HG02571 (cell line): ENCODE results near the gene MAGI1.

Source experiments
- ATAC-seq: cut with Tn5 transposase; IDR thresholded peaks from one replicate; pipeline ENCODE4 v1.9.1; 2021; ENCODE audit warnings: mild to moderate bottlenecking, moderate library complexity; ENCODE audit not compliant: unreplicated experiment

Gene MAGI1

GRCh38 chr3:65950340-65951326 lies 88.1 kb downstream of the MAGI1 start:
- ATAC-seq, result no peak

GRCh38 chr3:65948841-65949573 lies 89.7 kb downstream of the MAGI1 start:
- ATAC-seq, result no peak

GRCh38 chr3:65946438-65946837 lies 92.3 kb downstream of the MAGI1 start:
- ATAC-seq, result no peak

GRCh38 chr3:65945953-65946352 lies 92.8 kb downstream of the MAGI1 start:
- no peak for ATAC-seq

- no peak for ATAC-seq
Measured at GRCh38 chr3:65945480-65945879, 93.2 kb downstream of the MAGI1 start.

- ATAC-seq, result no peak
Measured at GRCh38 chr3:65944252-65944651, 94.5 kb downstream of the MAGI1 start.

- no peak for ATAC-seq
Measured at GRCh38 chr3:65939801-65940246, 98.9 kb downstream of the MAGI1 start.

- ATAC-seq, result no peak
Measured at GRCh38 chr3:65939184-65939583, 99.5 kb downstream of the MAGI1 start.

- ATAC-seq, result no peak
Measured at GRCh38 chr3:65938676-65939075, 100.0 kb downstream of the MAGI1 start.

- no peak for ATAC-seq
Measured at GRCh38 chr3:65938147-65938546, 100.6 kb downstream of the MAGI1 start.

- no peak for ATAC-seq
Measured at GRCh38 chr3:65936908-65937638, 101.6 kb downstream of the MAGI1 start.

GRCh38 chr3:65935724-65936123 lies 103.0 kb downstream of the MAGI1 start:
- ATAC-seq, result no peak

- ATAC-seq, result no peak
Measured at GRCh38 chr3:65930648-65931047, 108.1 kb downstream of the MAGI1 start.

- no peak for ATAC-seq
Measured at GRCh38 chr3:65928110-65928509, 110.6 kb downstream of the MAGI1 start.

- no peak for ATAC-seq
Measured at GRCh38 chr3:65927576-65927975, 111.1 kb downstream of the MAGI1 start.

- ATAC-seq, result no peak
Measured at GRCh38 chr3:65925254-65925954, 113.3 kb downstream of the MAGI1 start.

- ATAC-seq, result no peak
Measured at GRCh38 chr3:65924762-65925161, 114.0 kb downstream of the MAGI1 start.

GRCh38 chr3:65922441-65922840 lies 116.3 kb downstream of the MAGI1 start:
- no peak for ATAC-seq

GRCh38 chr3:65919826-65920225 lies 118.9 kb downstream of the MAGI1 start:
- ATAC-seq, result no peak

- no peak for ATAC-seq
Measured at GRCh38 chr3:65915477-65915876, 123.2 kb downstream of the MAGI1 start.
